ENCODE data around the gene LCAT. TPM values are rescaled to one million over a fixed set of nuclear protein-coding genes. Genes with fewer than 3 reads are reported as not detected.

The LCAT gene
- total and polyA plus RNA-seq, 9 of the 15 experiments (the other 6 are each of a cell fraction or from before 2014, with no cell fraction given), result 0.46 to 21.0 (median 5.0) TPM

- no peak overlapping the region for H3K4me2 ChIP-seq (ENCODE audit: insufficient read depth, low read length)
- ChIA-PET CTCF (ENCODE audit: low intra/inter-chr PET ratio) (no interaction called here), POLR2A (interaction anchor here (0.6 to 1.9 kb wide), 5 partner anchors 33 to 232 kb away, joined by 3 to 4 read pairs (median 3); partner anchors contain the start of genes DDX28 and DUS2)
- H3K4me1 ChIP-seq (replicated peaks in 1 of 2; ENCODE audit: control insufficient read depth in 2 of 2, insufficient read depth in 2 of 2, low read length in 2 of 2), result peaks cover 25 to 32% of the 10 kb centered on the region in 2 experiments
- no peak overlapping the region for H3K4me3 ChIP-seq
- H3K27ac ChIP-seq (ENCODE audit: extremely low read depth, low read depth, low read length), result no peak overlapping the region
- no TSS peak for BruUV-seq (replicated peaks)
- H3K9me3 ChIP-seq (replicated peaks; ENCODE audit: control insufficient read depth, insufficient read depth, low read depth, low read length), result no peaks in the 10 kb centered on the region
- H3K9ac ChIP-seq (ENCODE audit: insufficient read depth in 1 of 2, low read depth in 2 of 2, low read length in 2 of 2), result peak overlapping the region in 1 of 2 experiments; percentile 31; a peak in 1 of 4 replicates
- no peaks in the 10 kb centered on the region for H3K79me2 ChIP-seq (ENCODE audit: control insufficient read depth, insufficient read depth, low read length)
- DNase-seq (ENCODE audit: extremely low read depth in 1 of 4, low spot score in 3 of 4), result no peak
- no peaks in the 10 kb centered on the region for H3K36me3 ChIP-seq (ENCODE audit: control insufficient read depth, insufficient read depth, low read length)
- 47% methylated on average over 8 of the region's 8 CpGs for WGBS (ENCODE audit: insufficient coverage, low coverage, missing lambda C conversion rate)
- in situ Hi-C loops (cut with MboI), result loop anchor here (10.0 kb wide), 1 partner anchor 325 kb away; the partner anchor contains the start of genes PRMT7 and SLC7A6OS
- FAIRE-seq, result no peak
- H3K9me1 ChIP-seq (ENCODE audit: control insufficient read depth, insufficient read depth, low read length), result no peaks in the 10 kb centered on the region
- H4K20me1 ChIP-seq (replicated peaks; ENCODE audit: control insufficient read depth, insufficient read depth, low read length), result no peaks in the 10 kb centered on the region
- intact Hi-C loops (cut with micrococcal nuclease), result no loop called here
- H3K27me3 ChIP-seq (ENCODE audit: control insufficient read depth in 2 of 2, insufficient read depth in 2 of 2, low read length in 2 of 2), result no peaks in the 10 kb centered on the region
- no peak overlapping the region; the same call in 1 of the 2 replicates for H2AFZ ChIP-seq (ENCODE audit: low read depth, low read length)
- ATAC-seq, result no peak
- no peak for TF ChIP-seq HNRNPLL (IDR thresholded peaks at IDR 0.05; ENCODE audit: low read depth, low read length, poor library complexity, severe bottlenecking)
- TF ChIP-seq NR3C1 (CRISPR knock-in tag; IDR thresholded peaks at IDR 0.05), result no peak
- TF ChIP-seq TFAM (CRISPR knock-in tag; conservative IDR thresholded peaks at IDR 0.05), result no peak
- TF ChIP-seq HIVEP1 (CRISPR knock-in tag; IDR thresholded peaks at IDR 0.05), result no peak
- TF ChIP-seq CBX3 (IDR thresholded peaks at IDR 0.05; ENCODE audit: borderline replicate concordance in 1 of 2, low read length in 2 of 2), result no peak
- no peak for TF ChIP-seq TFAP4 (CRISPR knock-in tag; IDR thresholded peaks at IDR 0.05; ENCODE audit: borderline replicate concordance)
- no peak for TF ChIP-seq ID3 (CRISPR knock-in tag; IDR thresholded peaks at IDR 0.05)
- TF ChIP-seq ID3 (tag; IDR thresholded peaks at IDR 0.05), result no peak
- TF ChIP-seq DIDO1 (tag; IDR thresholded peaks at IDR 0.05; ENCODE audit: low read depth), result no peak
- no peak for TF ChIP-seq ZNF717 (CRISPR knock-in tag; IDR thresholded peaks at IDR 0.05)
- TF ChIP-seq ZNF766 (CRISPR knock-in tag; conservative IDR thresholded peaks at IDR 0.05), result no peak
- TF ChIP-seq ESRRA (IDR thresholded peaks at IDR 0.05; ENCODE audit: borderline replicate concordance, low read depth), result no peak
- TF ChIP-seq ZHX1 (conservative IDR thresholded peaks at IDR 0.05; ENCODE audit: low read length), result no peak
- no peak for TF ChIP-seq C11orf30 (IDR thresholded peaks at IDR 0.05; ENCODE audit: low read depth)
- TF ChIP-seq MYNN (IDR thresholded peaks at IDR 0.05), result no peak
- TF ChIP-seq MYNN (CRISPR knock-in tag; IDR thresholded peaks at IDR 0.05), result no peak
- TF ChIP-seq HOMEZ (CRISPR knock-in tag; IDR thresholded peaks at IDR 0.05), result no peak
Observed at GRCh38 chr16:67989322-67990017, 45.5 kb upstream of the LCAT start.
